SK-N-MC (cell line): ENCODE results near the gene APOLD1.

Source experiments
- FOXP2 ChIP-seq: optimal IDR thresholded peaks from 2 replicates; pipeline ENCODE3; 2011; ENCODE audit warnings: mild to moderate bottlenecking, moderate library complexity; ENCODE audit not compliant: insufficient read depth; ENCODE audit errors: extremely low read length, control extremely low read depth
- POLR2AphosphoS5 ChIP-seq: IDR thresholded peaks from 2 replicates; pipeline ENCODE4 v1.6.1; 2012; ENCODE audit warnings: mild to moderate bottlenecking, low read depth, low read length, borderline replicate concordance

- no peak for TF ChIP-seq FOXP2
- TF ChIP-seq POLR2AphosphoS5, result no peak
These were observed 26.7 kb downstream of the APOLD1 start for GRCh38 chr12:12812174-12812573.
